Thyroid gland (tissue), 4 donors: ENCODE measurements around the gene EFHD2. TPM values are rescaled to one million over a fixed set of nuclear protein-coding genes. Genes with fewer than 3 reads are reported as not detected.
"Not testable (repeated sequence)": the region's sequence is repeated elsewhere in the genome, so short reads cannot be mapped to it uniquely, and the experiment has no call there.

ENCODE experiments used
- DNase-seq, 2 donors: peaks; one replicate each; pipeline ENCODE4 v3.0.0-alpha.2; 2019
- H3K27ac ChIP-seq, 3 donors: fragments of 200-600 bp; sonication (generic); 1 replicate in 2 of 3; 2 replicates in 1 of 3; pipeline ENCODE4 v1.5.1; 2016 to 2019; ENCODE audit warnings: mild to moderate bottlenecking in 1 of 3, moderate library complexity in 1 of 3
- H3K27me3 ChIP-seq: fragments of 200-600 bp; sonication (generic); one replicate; pipeline ENCODE4 v1.5.1; 2019
- H3K36me3 ChIP-seq, 2 donors: fragments of 200-600 bp; sonication (generic); one replicate each; pipeline ENCODE4 v1.5.1; 2016 to 2019
- H3K4me1 ChIP-seq, 2 donors: fragments of 200-600 bp; sonication (generic); one replicate each; pipeline ENCODE4 v1.5.1; 2017 to 2019
- H3K4me3 ChIP-seq, 3 donors: fragments of 200-600 bp; sonication (generic); replicated peaks in 1 of 3; 1 replicate in 2 of 3; 2 replicates in 1 of 3; pipeline ENCODE4 v1.5.1; 2016; ENCODE audit warnings: mild to moderate bottlenecking in 1 of 3
- H3K9me3 ChIP-seq: fragments of 200-600 bp; sonication (generic); one replicate; pipeline ENCODE4 v1.5.1; 2017
- CTCF ChIP-seq, 6 experiments: fragments of 200-600 bp in 3 of 6; fragments of 450-650 bp in 3 of 6; sonication (generic) in 3 of 6; IDR thresholded peaks; one replicate each; pipeline ENCODE4 v1.5.1; 2016 to 2019; ENCODE audit warnings: antibody characterized with exemption in 6 of 6, mild to moderate bottlenecking in 2 of 6, inconsistent platforms in 1 of 6, moderate library complexity in 1 of 6
- POLR2A ChIP-seq, 2 donors: fragments of 450-650 bp; IDR thresholded peaks; one replicate each; pipeline ENCODE4 v1.6.1; 2017; ENCODE audit warnings: antibody characterized with exemption in 2 of 2, mild to moderate bottlenecking in 2 of 2, moderate library complexity in 1 of 2
- WGBS, 2 donors: methylation state at CpG; one replicate each; pipeline ENCODE4 v1.1.5; 2017; 5-methylcytosine and 5-hydroxymethylcytosine counted together
- intact Hi-C: fragments of 100-400 bp; cut with DNase I; formaldehyde crosslinking; loops from one replicate; pipeline ENCODE4 v1.15.1; 2023
- total RNA-seq, 4 donors: library from RNA; depleted of rRNA; stranded (reverse); fragments of >200 nt; gene quantifications; one replicate each; pipeline ENCODE4 v1.2.3, GENCODE V29; 2016

Gene EFHD2
- total RNA-seq, 4 donors from 2014 or later: 50.9 to 62.6 (median 56.7) TPM

GRCh38 chr1:15433471-15433870 lies 23.8 kb downstream of the EFHD2 start:
- no peaks in the 10 kb centered on the region for H3K9me3 ChIP-seq
- intact Hi-C loops: no loop called here
- H3K27ac ChIP-seq: no peak overlapping the region
- TF ChIP-seq POLR2A (IDR thresholded peaks at IDR 0.05): no peak
- no peak for TF ChIP-seq CTCF (IDR thresholded peaks at IDR 0.05)
- H3K4me1 ChIP-seq: no peaks in the 10 kb centered on the region
- 88 to 91% methylated on average over 7 to 8 of the region's 9 CpGs for WGBS, 2 donors
- H3K36me3 ChIP-seq: peaks cover 4% of the 10 kb centered on the region in 2 donors
- no peaks in the 10 kb centered on the region for H3K27me3 ChIP-seq
- DNase-seq: no peak
- no peak overlapping the region for H3K4me3 ChIP-seq

- H3K36me3 ChIP-seq, intact Hi-C loops, DNase-seq, H3K4me3 ChIP-seq, H3K9me3 ChIP-seq, H3K27me3 ChIP-seq, H3K4me1 ChIP-seq, H3K27ac ChIP-seq: not testable (repeated sequence)
- 72 to 74% methylated on average over 8 of the region's 8 CpGs for WGBS, 2 donors
Observed at GRCh38 chr1:15434739-15435138, 25.1 kb downstream of the EFHD2 start.

GRCh38 chr1:15435239-15436077 lies 25.8 kb downstream of the EFHD2 start:
- intact Hi-C loops: no loop called here
- TF ChIP-seq CTCF (IDR thresholded peaks at IDR 0.05) (no peak), POLR2A (IDR thresholded peaks at IDR 0.05) (no peak)
- DNase-seq: no peak

GRCh38 chr1:15436881-15437442 lies 27.3 kb downstream of the EFHD2 start:
- H3K4me3 ChIP-seq: no peak overlapping the region
- TF ChIP-seq CTCF (IDR thresholded peaks at IDR 0.05) (no peak), POLR2A (IDR thresholded peaks at IDR 0.05) (no peak)
- H3K9me3 ChIP-seq: no peaks in the 10 kb centered on the region
- WGBS, 2 donors: 94% methylated on average over 6 of the region's 6 CpGs
- H3K27ac ChIP-seq: no peak overlapping the region
- no peak for DNase-seq
- no peaks in the 10 kb centered on the region for H3K36me3 ChIP-seq
- intact Hi-C loops: no loop called here
- no peaks in the 10 kb centered on the region for H3K4me1 ChIP-seq
- H3K27me3 ChIP-seq: no peaks in the 10 kb centered on the region

More at GRCh38 chr1:15435239-15436077, 25.8 kb downstream of the EFHD2 start:
- Histone ChIP-seq H3K27ac (no peak overlapping the region), H3K36me3 (peaks cover 0 to 4% of the 10 kb centered on the region in 2 donors), H3K27me3 (no peaks in the 10 kb centered on the region), H3K9me3 (no peaks in the 10 kb centered on the region), H3K4me1 (no peaks in the 10 kb centered on the region), H3K4me3 (no peak overlapping the region)
- WGBS, 2 donors: 90 to 93% methylated on average over 17 of the region's 17 CpGs

- H3K27ac ChIP-seq: no peak overlapping the region
- no peak for TF ChIP-seq CTCF (IDR thresholded peaks at IDR 0.05)
- no peak for TF ChIP-seq POLR2A (IDR thresholded peaks at IDR 0.05)
- H3K4me1 ChIP-seq: no peaks in the 10 kb centered on the region
- no peak for DNase-seq
- no peaks in the 10 kb centered on the region for H3K27me3 ChIP-seq
- no peaks in the 10 kb centered on the region for H3K9me3 ChIP-seq
- intact Hi-C loops: no loop called here
- H3K4me3 ChIP-seq: no peak overlapping the region
- H3K36me3 ChIP-seq: no peaks in the 10 kb centered on the region
- 91 to 92% methylated on average over 14 of the region's 14 CpGs for WGBS, 2 donors
Observed at GRCh38 chr1:15439325-15439724, 29.6 kb downstream of the EFHD2 start.
